DND-41 (cell line): ENCODE results near the gene TACR1.

Experiments
- EZH2 ChIP-seq: IDR thresholded peaks from 3 replicates; pipeline ENCODE4 v1.6.1; 2012; ENCODE audit warnings: borderline replicate concordance, low read depth, mild to moderate bottlenecking, moderate library complexity, low read length, inconsistent platforms; ENCODE audit not compliant: severe bottlenecking
- TF ChIP-seq, protein P1 (sequence below): IDR thresholded peaks from 2 replicates; pipeline ENCODE4 v1.5.1; 2012; ENCODE audit warnings: borderline replicate concordance, low read length, moderate library complexity, mild to moderate bottlenecking; ENCODE audit not compliant: poor library complexity, severe bottlenecking; ENCODE audit errors: extremely low read depth

DNA sequence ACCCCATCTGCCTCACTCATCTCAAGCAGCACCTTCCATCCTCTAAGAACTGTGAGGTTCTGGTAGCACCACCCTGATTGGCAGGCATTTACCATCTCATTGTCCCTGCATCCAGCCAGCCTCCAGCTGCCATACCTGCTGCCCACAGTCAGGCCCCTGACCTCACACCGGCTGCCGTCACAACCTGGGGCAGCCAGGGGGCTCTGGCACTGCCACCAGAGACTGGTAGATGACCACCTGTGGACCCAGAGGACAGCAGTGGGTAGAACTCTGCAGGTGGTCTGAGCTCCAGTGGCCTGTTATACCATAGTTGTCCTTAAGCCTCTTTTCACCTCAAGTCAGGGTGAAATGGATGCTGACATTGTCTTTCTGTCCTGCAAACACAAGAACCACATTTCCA is 171.4 kb downstream of the TACR1 start:
- TF ChIP-seq, protein P1, sequence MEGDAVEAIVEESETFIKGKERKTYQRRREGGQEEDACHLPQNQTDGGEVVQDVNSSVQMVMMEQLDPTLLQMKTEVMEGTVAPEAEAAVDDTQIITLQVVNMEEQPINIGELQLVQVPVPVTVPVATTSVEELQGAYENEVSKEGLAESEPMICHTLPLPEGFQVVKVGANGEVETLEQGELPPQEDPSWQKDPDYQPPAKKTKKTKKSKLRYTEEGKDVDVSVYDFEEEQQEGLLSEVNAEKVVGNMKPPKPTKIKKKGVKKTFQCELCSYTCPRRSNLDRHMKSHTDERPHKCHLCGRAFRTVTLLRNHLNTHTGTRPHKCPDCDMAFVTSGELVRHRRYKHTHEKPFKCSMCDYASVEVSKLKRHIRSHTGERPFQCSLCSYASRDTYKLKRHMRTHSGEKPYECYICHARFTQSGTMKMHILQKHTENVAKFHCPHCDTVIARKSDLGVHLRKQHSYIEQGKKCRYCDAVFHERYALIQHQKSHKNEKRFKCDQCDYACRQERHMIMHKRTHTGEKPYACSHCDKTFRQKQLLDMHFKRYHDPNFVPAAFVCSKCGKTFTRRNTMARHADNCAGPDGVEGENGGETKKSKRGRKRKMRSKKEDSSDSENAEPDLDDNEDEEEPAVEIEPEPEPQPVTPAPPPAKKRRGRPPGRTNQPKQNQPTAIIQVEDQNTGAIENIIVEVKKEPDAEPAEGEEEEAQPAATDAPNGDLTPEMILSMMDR = no peak
- TF ChIP-seq EZH2 = no peak
